Esophagus muscularis mucosa (tissue), 4 donors: ENCODE data around the gene UNC119B. TPM values are rescaled to one million over a fixed set of nuclear protein-coding genes. Genes with fewer than 3 reads are reported as not detected.
"Not testable (repeated sequence)": the region's sequence is repeated elsewhere in the genome, so short reads cannot be mapped to it uniquely, and the experiment has no call there.

Source experiments
- DNase-seq: peaks from one replicate; pipeline ENCODE4 v3.0.0-alpha.2; 2017; ENCODE audit errors: extremely low spot score
- H3K27ac ChIP-seq, 4 donors: fragments of 200-600 bp; sonication (generic); replicated peaks in 1 of 4; 1 replicate in 3 of 4; 2 replicates in 1 of 4; pipeline ENCODE4 v1.5.1; 2016 to 2019; ENCODE audit warnings: mild to moderate bottlenecking in 1 of 4
- H3K27me3 ChIP-seq, 4 donors: fragments of 200-600 bp; sonication (generic); one replicate each; pipeline versions ENCODE4 v1.5.1 to v1.6.0; 2016 to 2019
- H3K36me3 ChIP-seq, 4 donors: fragments of 200-600 bp; sonication (generic); one replicate each; pipeline ENCODE4 v1.5.1; 2016 to 2019
- H3K4me1 ChIP-seq, 4 donors: fragments of 200-600 bp; sonication (generic); one replicate each; pipeline ENCODE4 v1.5.1; 2016 to 2019
- H3K4me3 ChIP-seq, 4 donors: fragments of 200-600 bp; sonication (generic); 1 replicate in 2 of 4; 2 replicates in 2 of 4; pipeline ENCODE4 v1.5.1; 2016 to 2019; ENCODE audit warnings: mild to moderate bottlenecking in 4 of 4, moderate library complexity in 1 of 4
- H3K9me3 ChIP-seq, 4 donors: fragments of 200-600 bp; sonication (generic); 1 replicate in 3 of 4; 2 replicates in 1 of 4; pipeline ENCODE4 v1.5.1; 2016 to 2019
- CTCF ChIP-seq, 3 experiments: fragments of 200-600 bp in 2 of 3; fragments of 450-650 bp in 1 of 3; sonication (generic) in 2 of 3; IDR thresholded peaks; one replicate each; pipeline ENCODE4 v1.5.1; 2017 to 2019; ENCODE audit warnings: antibody characterized with exemption in 3 of 3, mild to moderate bottlenecking in 2 of 3, moderate library complexity in 1 of 3
- EP300 ChIP-seq: sonication (generic); formaldehyde crosslinking; IDR thresholded peaks from one replicate; pipeline ENCODE4 v1.6.1; 2017; ENCODE audit warnings: antibody characterized with exemption
- POLR2A ChIP-seq: fragments of 450-650 bp; IDR thresholded peaks from one replicate; pipeline ENCODE4 v1.6.1; 2017; ENCODE audit warnings: antibody characterized with exemption, moderate library complexity, mild to moderate bottlenecking, low read depth
- POLR2AphosphoS5 ChIP-seq, 2 donors: sonication (generic); formaldehyde crosslinking; IDR thresholded peaks; one replicate each; pipeline ENCODE4 v1.6.1; 2017; ENCODE audit warnings: antibody characterized with exemption in 2 of 2
- WGBS: methylation state at CpG from one replicate; pipeline ENCODE4 v1.1.5; 2018; 5-methylcytosine and 5-hydroxymethylcytosine counted together
- intact Hi-C: fragments of 100-400 bp; cut with DNase I; formaldehyde crosslinking; loops from one replicate; pipeline ENCODE4 v1.15.1; 2023
- total RNA-seq, 4 donors: library from RNA; depleted of rRNA; stranded (reverse); fragments of >200 nt; gene quantifications; one replicate each; pipeline versions ENCODE4 v1.1.0 to v1.2.1, GENCODE V29; 2016

The UNC119B gene
- total RNA-seq, 4 donors from 2014 or later = 20.0 to 30.8 (median 28.5) TPM

- H3K27me3 ChIP-seq = no peaks in the 10 kb centered on the region
- peaks cover 11 to 70% (median 63%) of the 10 kb centered on the region in 4 donors for H3K36me3 ChIP-seq
- intact Hi-C loops = loop anchor here (10.0 kb wide), 1 partner anchor 179 kb away; the partner anchor contains the start of gene SPPL3
- peak in 1 of 3 experiments; percentile 28 for TF ChIP-seq CTCF (IDR thresholded peaks at IDR 0.05)
- peak; percentile 81 to 85 for TF ChIP-seq POLR2AphosphoS5 (IDR thresholded peaks at IDR 0.05)
- TF ChIP-seq POLR2A = no peak
- no peak for TF ChIP-seq EP300
- peak within 1 kb of the TSS; percentile 64 to 85 (median 71) for H3K4me3 ChIP-seq
- WGBS = 10% methylated on average over 39 of the region's 66 CpGs
- peak within 1 kb of the TSS; percentile 74 to 89 (median 80) for H3K27ac ChIP-seq
- H3K4me1 ChIP-seq = peaks cover 11 to 37% (median 23%) of the 10 kb centered on the region in 4 donors
- no peaks in the 10 kb centered on the region for H3K9me3 ChIP-seq
- DNase-seq = peak; percentile 94
Measured at GRCh38 chr12:120725659-120726509, 15.6 kb downstream of the UNC119B start, which contains the start of gene ACADS. ACADS (plus strand) TSS chr12:120725826; CDS start chr12:120725886, 60 bp downstream.

- no peak for DNase-seq
- 88% methylated on average over 9 of the region's 9 CpGs for WGBS
- Histone ChIP-seq H3K4me1 (peaks cover 6 to 31% (median 21%) of the 10 kb centered on the region in 4 donors), H3K9me3 (no peaks in the 10 kb centered on the region), H3K27me3 (no peaks in the 10 kb centered on the region), H3K4me3 (peak overlapping the region; percentile 64 to 85 (median 71)), H3K27ac (peak overlapping the region; percentile 74 to 89 (median 80)), H3K36me3 (peaks cover 11 to 70% (median 60%) of the 10 kb centered on the region in 4 donors)
- intact Hi-C loops = loop anchor here (10.0 kb wide), 1 partner anchor 178 kb away; the partner anchor contains the start of gene SPPL3
- TF ChIP-seq EP300 = no peak
- TF ChIP-seq CTCF (IDR thresholded peaks at IDR 0.05) = no peak
- TF ChIP-seq POLR2AphosphoS5 (IDR thresholded peaks at IDR 0.05) = no peak
- no peak for TF ChIP-seq POLR2A
Measured at GRCh38 chr12:120726510-120726793, 16.2 kb downstream of the UNC119B start.

GRCh38 chr12:120726961-120727360 is 16.7 kb downstream of the UNC119B start:
- Histone ChIP-seq H3K9me3 (no peaks in the 10 kb centered on the region), H3K27ac (peak overlapping the region in 3 of 4 donors; percentile 74 to 89 (median 79)), H3K27me3 (no peaks in the 10 kb centered on the region), H3K4me3 (no peak overlapping the region), H3K36me3 (peaks cover 11 to 67% (median 55%) of the 10 kb centered on the region in 4 donors), H3K4me1 (peaks cover 6 to 26% (median 21%) of the 10 kb centered on the region in 4 donors)
- intact Hi-C loops = loop anchor here (10.0 kb wide), 1 partner anchor 178 kb away; the partner anchor contains the start of gene SPPL3
- TF ChIP-seq EP300 (no peak), POLR2AphosphoS5 (IDR thresholded peaks at IDR 0.05) (no peak), POLR2A (no peak), CTCF (IDR thresholded peaks at IDR 0.05) (no peak)
- 92% methylated on average over 8 of the region's 9 CpGs for WGBS
- DNase-seq = no peak

GRCh38 chr12:120732198-120732597 is 21.9 kb downstream of the UNC119B start:
- intact Hi-C loops, DNase-seq, H3K9me3 ChIP-seq, H3K4me1 ChIP-seq, H3K27ac ChIP-seq, H3K4me3 ChIP-seq, H3K27me3 ChIP-seq: not testable (repeated sequence)
- 90% methylated on average over 4 of the region's 35 CpGs for WGBS
- H3K36me3 ChIP-seq = peaks cover 11 to 64% (median 42%) of the 10 kb centered on the region in 4 donors

- Histone ChIP-seq H3K9me3 (no peaks in the 10 kb centered on the region), H3K4me3 (no peak overlapping the region), H3K27ac (no peak overlapping the region), H3K4me1 (no peaks in the 10 kb centered on the region), H3K27me3 (no peaks in the 10 kb centered on the region), H3K36me3 (peaks cover 2 to 64% (median 44%) of the 10 kb centered on the region in 4 donors)
- 92% methylated on average over 3 of the region's 3 CpGs for WGBS
- intact Hi-C loops = no loop called here
- TF ChIP-seq POLR2AphosphoS5 (IDR thresholded peaks at IDR 0.05) (no peak), EP300 (no peak), POLR2A (no peak), CTCF (IDR thresholded peaks at IDR 0.05) (no peak)
- DNase-seq = no peak
Measured at GRCh38 chr12:120733574-120733973, 23.3 kb downstream of the UNC119B start.
